ENCODE results near the gene S100Z. TPM values are rescaled to one million over a fixed set of nuclear protein-coding genes. Genes with fewer than 3 reads are reported as not detected.

S100Z gene
- total RNA-seq (ENCODE audit: unreplicated experiment), result not detected
- long read RNA-seq, result 0 reads

DNA sequence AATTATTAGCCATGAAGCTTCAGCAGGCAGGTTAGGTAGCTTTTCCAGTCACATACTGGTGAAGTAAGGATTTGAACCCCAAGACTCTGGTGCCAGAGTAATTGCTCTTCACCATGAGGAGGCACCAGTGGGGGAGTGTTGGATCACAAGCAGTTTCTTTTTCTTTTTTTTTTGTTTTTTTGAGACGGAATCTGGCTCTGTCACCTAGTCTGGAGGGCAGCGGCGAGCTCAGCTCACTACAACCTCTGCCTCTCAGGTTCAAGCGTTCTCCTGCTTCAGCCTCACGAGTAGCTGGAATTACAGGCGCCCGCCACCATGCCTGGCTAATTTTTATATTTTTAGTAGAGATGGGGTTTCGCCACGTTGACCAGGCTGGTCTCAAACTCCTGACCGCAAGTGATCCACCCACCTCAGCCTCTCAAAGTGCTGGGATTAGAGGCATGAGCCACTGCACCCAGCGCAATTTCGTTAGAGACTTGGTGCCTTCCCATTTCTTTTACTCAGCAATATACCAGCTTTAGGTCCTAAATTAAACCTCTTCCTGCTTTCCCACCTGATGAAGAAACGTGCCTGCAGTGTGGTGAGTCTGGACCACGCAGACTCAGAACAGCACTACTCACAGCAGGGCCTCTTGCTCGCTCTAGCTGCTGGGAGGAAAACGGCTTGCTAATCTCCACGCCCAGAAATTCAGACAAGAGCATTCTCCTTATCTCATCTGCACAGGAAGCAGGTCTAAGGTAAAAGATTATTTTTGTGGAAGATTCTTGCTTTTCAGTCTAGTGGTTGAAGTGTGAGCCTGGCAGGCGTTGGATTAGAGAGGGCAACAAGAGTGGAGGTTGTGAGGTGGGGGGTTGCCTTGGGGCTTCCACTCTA, at the start of gene S100Z:
TSS of gene S100Z (plus strand) at position 596 of the 873 bp plus-strand sequence. CDS start 25,346 bp downstream, outside the sequence.
- no peaks in the 10 kb centered on the region for H3K36me3 Mint-ChIP-seq (ENCODE audit: unreplicated experiment)
- no peak for DNase-seq
- TF ChIP-seq, protein P1, sequence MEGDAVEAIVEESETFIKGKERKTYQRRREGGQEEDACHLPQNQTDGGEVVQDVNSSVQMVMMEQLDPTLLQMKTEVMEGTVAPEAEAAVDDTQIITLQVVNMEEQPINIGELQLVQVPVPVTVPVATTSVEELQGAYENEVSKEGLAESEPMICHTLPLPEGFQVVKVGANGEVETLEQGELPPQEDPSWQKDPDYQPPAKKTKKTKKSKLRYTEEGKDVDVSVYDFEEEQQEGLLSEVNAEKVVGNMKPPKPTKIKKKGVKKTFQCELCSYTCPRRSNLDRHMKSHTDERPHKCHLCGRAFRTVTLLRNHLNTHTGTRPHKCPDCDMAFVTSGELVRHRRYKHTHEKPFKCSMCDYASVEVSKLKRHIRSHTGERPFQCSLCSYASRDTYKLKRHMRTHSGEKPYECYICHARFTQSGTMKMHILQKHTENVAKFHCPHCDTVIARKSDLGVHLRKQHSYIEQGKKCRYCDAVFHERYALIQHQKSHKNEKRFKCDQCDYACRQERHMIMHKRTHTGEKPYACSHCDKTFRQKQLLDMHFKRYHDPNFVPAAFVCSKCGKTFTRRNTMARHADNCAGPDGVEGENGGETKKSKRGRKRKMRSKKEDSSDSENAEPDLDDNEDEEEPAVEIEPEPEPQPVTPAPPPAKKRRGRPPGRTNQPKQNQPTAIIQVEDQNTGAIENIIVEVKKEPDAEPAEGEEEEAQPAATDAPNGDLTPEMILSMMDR (IDR thresholded peaks at IDR 0.05; ENCODE audit: partially characterized antibody, unreplicated experiment), result no peak
- H3K4me3 Mint-ChIP-seq (ENCODE audit: unreplicated experiment), result no peak within 1 kb of the TSS
- peaks cover 3% of the 10 kb centered on the region for H3K27me3 Mint-ChIP-seq (ENCODE audit: unreplicated experiment)
- H3K27ac Mint-ChIP-seq (ENCODE audit: unreplicated experiment), result no peak within 1 kb of the TSS
- no peaks in the 10 kb centered on the region for H3K4me1 Mint-ChIP-seq (ENCODE audit: low read depth, unreplicated experiment)
- H3K9me3 Mint-ChIP-seq (ENCODE audit: unreplicated experiment), result no peaks in the 10 kb centered on the region

DNA sequence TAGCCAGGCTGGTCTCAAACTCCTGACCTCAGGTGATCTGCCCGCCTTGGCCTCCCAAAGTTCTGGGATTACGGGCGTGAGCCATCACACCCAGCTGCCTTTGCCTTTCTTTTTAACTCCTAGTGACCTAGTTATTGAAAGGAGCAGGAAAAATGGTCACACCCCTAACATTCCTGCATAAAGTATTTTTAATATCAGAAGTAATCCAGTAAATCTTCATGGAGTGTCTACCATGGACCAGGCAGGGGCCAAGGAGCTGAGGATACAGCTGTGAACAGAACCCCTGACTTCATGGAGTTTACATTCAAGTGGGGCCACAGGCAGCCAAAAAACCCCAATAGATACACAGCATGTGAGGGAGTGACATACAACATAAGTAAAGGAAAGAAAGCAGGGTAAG, 49.2 kb upstream of the S100Z start:
- no peaks in the 10 kb centered on the region for H3K4me1 Mint-ChIP-seq (ENCODE audit: low read depth, unreplicated experiment)
- TF ChIP-seq, protein P1 (IDR thresholded peaks at IDR 0.05; ENCODE audit: partially characterized antibody, unreplicated experiment), result no peak
- H3K36me3 Mint-ChIP-seq (ENCODE audit: unreplicated experiment), result no peaks in the 10 kb centered on the region
- H3K9me3 Mint-ChIP-seq (ENCODE audit: unreplicated experiment), result peaks cover 5% of the 10 kb centered on the region
- no peak overlapping the region for H3K4me3 Mint-ChIP-seq (ENCODE audit: unreplicated experiment)
- DNase-seq, result no peak
- no peaks in the 10 kb centered on the region for H3K27me3 Mint-ChIP-seq (ENCODE audit: unreplicated experiment)
- no peak overlapping the region for H3K27ac Mint-ChIP-seq (ENCODE audit: unreplicated experiment)

DNA sequence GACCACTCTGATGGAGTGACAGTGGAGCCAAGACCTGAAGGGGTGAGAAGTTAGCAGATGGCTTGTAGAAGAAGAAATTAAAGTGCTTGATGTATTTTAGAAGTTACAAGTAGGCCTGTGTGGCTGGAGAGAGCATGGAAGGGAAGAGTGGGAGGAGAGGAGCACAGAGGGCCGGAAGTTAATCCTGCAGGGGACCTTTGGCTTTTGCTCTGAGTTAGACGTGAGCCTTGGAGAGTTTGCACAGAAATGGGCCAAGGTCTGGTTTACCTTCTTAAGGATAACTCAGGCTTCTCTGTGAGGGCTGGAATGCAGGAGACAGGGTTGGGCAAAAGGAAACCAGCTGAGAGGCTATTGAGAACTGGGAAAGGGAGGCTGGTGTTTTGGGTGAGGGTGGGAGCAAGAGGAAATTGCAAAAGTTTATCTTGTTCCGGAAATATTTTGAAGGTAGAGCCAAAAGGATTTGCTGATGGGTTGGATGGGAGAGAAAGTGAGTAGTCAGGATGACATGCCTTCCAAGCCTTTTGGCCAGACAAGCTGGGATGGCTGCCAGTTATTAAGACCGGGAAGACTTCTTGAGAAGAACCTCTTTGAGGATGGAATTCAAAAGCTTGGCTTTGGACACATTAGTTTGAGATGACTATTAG, 48.5 kb upstream of the S100Z start:
- TF ChIP-seq, protein P1 (IDR thresholded peaks at IDR 0.05; ENCODE audit: partially characterized antibody, unreplicated experiment), result no peak
- no peak for DNase-seq
- Mint-ChIP-seq H3K27me3 (ENCODE audit: unreplicated experiment) (no peaks in the 10 kb centered on the region), H3K4me1 (ENCODE audit: low read depth, unreplicated experiment) (peaks cover 3% of the 10 kb centered on the region), H3K36me3 (ENCODE audit: unreplicated experiment) (no peaks in the 10 kb centered on the region), H3K4me3 (ENCODE audit: unreplicated experiment) (no peak overlapping the region), H3K27ac (ENCODE audit: unreplicated experiment) (no peak overlapping the region), H3K9me3 (ENCODE audit: unreplicated experiment) (peaks cover 5% of the 10 kb centered on the region)

DNA sequence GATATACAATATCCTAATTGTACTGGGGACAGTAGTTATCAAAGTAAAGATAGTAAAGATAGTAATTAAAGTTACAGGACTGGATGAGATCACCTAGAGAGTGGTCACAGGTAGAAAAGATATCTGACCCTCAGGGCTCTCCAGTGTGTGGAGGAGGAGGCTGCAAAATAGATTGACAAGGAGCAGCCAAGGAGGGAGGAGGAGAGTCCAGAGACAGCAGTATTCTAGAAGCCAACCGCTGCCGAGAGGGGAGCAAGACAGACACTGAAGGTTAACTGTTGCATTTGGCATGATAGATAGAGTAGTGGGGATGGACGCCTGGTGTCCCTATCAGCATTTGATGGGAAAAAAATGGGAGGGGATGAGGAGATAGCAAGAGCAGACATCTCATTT, 48.0 kb upstream of the S100Z start:
- H3K4me1 Mint-ChIP-seq (ENCODE audit: low read depth, unreplicated experiment), result peaks cover 4% of the 10 kb centered on the region
- H3K36me3 Mint-ChIP-seq (ENCODE audit: unreplicated experiment), result no peaks in the 10 kb centered on the region
- no peaks in the 10 kb centered on the region for H3K27me3 Mint-ChIP-seq (ENCODE audit: unreplicated experiment)

More for the DNA sequence above, 48.0 kb upstream of the S100Z start:
- TF ChIP-seq, protein P1 (IDR thresholded peaks at IDR 0.05; ENCODE audit: partially characterized antibody, unreplicated experiment), result no peak
- DNase-seq, result no peak
- no peak overlapping the region for H3K27ac Mint-ChIP-seq (ENCODE audit: unreplicated experiment)
- no peak overlapping the region for H3K4me3 Mint-ChIP-seq (ENCODE audit: unreplicated experiment)
- H3K9me3 Mint-ChIP-seq (ENCODE audit: unreplicated experiment), result peaks cover 5% of the 10 kb centered on the region
